HCEC 1CT (cell line): Measurements from ENCODE around the gene OTOGL.
"Not testable (repeated sequence)": the region's sequence is repeated elsewhere in the genome, so short reads cannot be mapped to it uniquely, and the experiment has no call there.

Experiments used
- DNase-seq: peaks from one replicate; pipeline ENCODE4 v3.0.0-alpha.2; 2017

OTOGL gene

GRCh38 chr12:80099259-80099658 is at the start of gene OTOGL:
Gene OTOGL (plus strand): TSS chr12:80099537. CDS start chr12:80209432, 109,895 bp downstream.
- no peak for DNase-seq

GRCh38 chr12:80050236-80050635 is 49.1 kb upstream of the OTOGL start:
- no peak for DNase-seq

- DNase-seq, result peak; percentile 85
Measured at GRCh38 chr12:80053051-80053790, 46.1 kb upstream of the OTOGL start.

- DNase-seq, result no peak
Measured at GRCh38 chr12:80056232-80056631, 43.1 kb upstream of the OTOGL start.

- no peak for DNase-seq
Measured at GRCh38 chr12:80056845-80057244, 42.5 kb upstream of the OTOGL start.

GRCh38 chr12:80058586-80058985 is 40.8 kb upstream of the OTOGL start:
- no peak for DNase-seq

GRCh38 chr12:80059102-80059501 is 40.2 kb upstream of the OTOGL start:
- no peak for DNase-seq

GRCh38 chr12:80059875-80060274 is 39.5 kb upstream of the OTOGL start:
- no peak for DNase-seq

- DNase-seq, result no peak
Measured at GRCh38 chr12:80064269-80064668, 35.1 kb upstream of the OTOGL start.

GRCh38 chr12:80064951-80065350 is 34.4 kb upstream of the OTOGL start:
- DNase-seq, result no peak

- no peak for DNase-seq
Measured at GRCh38 chr12:80068173-80068572, 31.2 kb upstream of the OTOGL start.

- not testable (repeated sequence) for DNase-seq
Measured at GRCh38 chr12:80083892-80084614, 15.3 kb upstream of the OTOGL start.

- no peak for DNase-seq
Measured at GRCh38 chr12:80086025-80086424, 13.3 kb upstream of the OTOGL start.

- no peak for DNase-seq
Measured at GRCh38 chr12:80087486-80088213, 11.7 kb upstream of the OTOGL start.

- DNase-seq, result peak; percentile 49
Measured at GRCh38 chr12:80100591-80100990, 1.3 kb downstream of the OTOGL start.

- no peak for DNase-seq
Measured at GRCh38 chr12:80101126-80101525, 1.8 kb downstream of the OTOGL start.

- DNase-seq, result peak; percentile 47
Measured at GRCh38 chr12:80107221-80107620, 7.9 kb downstream of the OTOGL start.

GRCh38 chr12:80116735-80117134 is 17.4 kb downstream of the OTOGL start:
- no peak for DNase-seq

- DNase-seq, result no peak
Measured at GRCh38 chr12:80118565-80119324, 19.4 kb downstream of the OTOGL start.

- DNase-seq, result no peak
Measured at GRCh38 chr12:80120994-80121393, 21.7 kb downstream of the OTOGL start.

GRCh38 chr12:80121661-80122060 is 22.3 kb downstream of the OTOGL start:
- no peak for DNase-seq

GRCh38 chr12:80129895-80130530 is 30.7 kb downstream of the OTOGL start:
- no peak for DNase-seq
